Keratinocyte (primary cell): ENCODE results near the gene SLC15A5. TPM values are rescaled to one million over a fixed set of nuclear protein-coding genes. Genes with fewer than 3 reads are reported as not detected.

Source experiments
- DNase-seq: peaks from one replicate; pipeline ENCODE4 v3.0.0-alpha.2; 2011; ENCODE audit warnings: low read depth, missing footprints, low spot score
- FAIRE-seq: peaks from 2 replicates; lab custom pipeline; 2011; peaks lifted over from hg19 to GRCh38; lab: Jason Lieb, UNC
- H2AFZ ChIP-seq: 2 replicates; pipeline ENCODE4 v1.6.0; 2012; ENCODE audit warnings: low read length, control low read depth, inconsistent platforms; ENCODE audit not compliant: control insufficient read depth
- H3K27ac ChIP-seq: 2 replicates; pipeline ENCODE4 v1.5.1; 2011; ENCODE audit warnings: low read length; ENCODE audit not compliant: control insufficient read depth, insufficient read depth
- H3K27me3 ChIP-seq: 3 replicates; pipeline ENCODE4 v1.6.0; 2011; ENCODE audit warnings: low read length; ENCODE audit not compliant: control insufficient read depth, insufficient read depth; ENCODE audit errors: extremely low read depth
- H3K36me3 ChIP-seq, 2 experiments: 2 replicates in 1 of 2; 3 replicates in 1 of 2; pipeline ENCODE4 v1.5.1; 2011; ENCODE audit warnings: low read length in 2 of 2, mild to moderate bottlenecking in 1 of 2; ENCODE audit not compliant: control insufficient read depth in 2 of 2, insufficient read depth in 2 of 2; ENCODE audit errors: extremely low read depth in 1 of 2
- H3K4me1 ChIP-seq: 3 replicates; pipeline ENCODE4 v1.5.1; 2011; ENCODE audit warnings: low read length; ENCODE audit not compliant: control insufficient read depth, insufficient read depth; ENCODE audit errors: extremely low read depth
- H3K4me2 ChIP-seq: 3 replicates; pipeline ENCODE4 v1.6.0; 2011; ENCODE audit warnings: low read depth, low read length; ENCODE audit not compliant: control insufficient read depth, insufficient read depth; ENCODE audit errors: extremely low read depth
- H3K4me3 ChIP-seq, 3 experiments: fragments of 200-600 bp in 1 of 3; sonication (generic) in 1 of 3; 2 replicates in 2 of 3; 3 replicates in 1 of 3; pipeline ENCODE4 v1.5.1; 2011 to 2016; ENCODE audit warnings: low read length in 3 of 3, mild to moderate bottlenecking in 3 of 3, control low read depth in 2 of 3, inconsistent platforms in 1 of 3, low read depth in 1 of 3, mixed read lengths in 1 of 3, mixed run types in 1 of 3, moderate library complexity in 1 of 3; ENCODE audit not compliant: control insufficient read depth in 2 of 3, insufficient read depth in 2 of 3; ENCODE audit errors: extremely low read depth in 1 of 3
- H3K79me2 ChIP-seq: 2 replicates; pipeline ENCODE4 v1.6.0; 2012; ENCODE audit warnings: low read length; ENCODE audit not compliant: control insufficient read depth, insufficient read depth
- H3K9ac ChIP-seq: 3 replicates; pipeline ENCODE4 v1.6.0; 2011; ENCODE audit warnings: low read length; ENCODE audit not compliant: control insufficient read depth, insufficient read depth; ENCODE audit errors: extremely low read depth
- H3K9me1 ChIP-seq: 3 replicates; pipeline ENCODE4 v1.6.0; 2011; ENCODE audit warnings: low read length; ENCODE audit not compliant: control insufficient read depth, insufficient read depth; ENCODE audit errors: extremely low read depth
- H3K9me3 ChIP-seq: 2 replicates; pipeline ENCODE4 v1.5.1; 2012; ENCODE audit warnings: low read depth, low read length; ENCODE audit not compliant: control insufficient read depth
- H4K20me1 ChIP-seq: 3 replicates; pipeline ENCODE4 v1.6.0; 2011; ENCODE audit warnings: low read length; ENCODE audit not compliant: control insufficient read depth, insufficient read depth; ENCODE audit errors: extremely low read depth
- CTCF ChIP-seq, 3 experiments: IDR thresholded peaks in 1 of 3; conservative IDR thresholded peaks in 1 of 3; optimal IDR thresholded peaks in 1 of 3; 2 replicates in 2 of 3; 3 replicates in 1 of 3; pipeline versions ENCODE3 to v1.5.1; 2011; ENCODE audit warnings: low read length in 3 of 3, mild to moderate bottlenecking in 3 of 3, moderate library complexity in 2 of 3, control low read depth in 1 of 3, inconsistent platforms in 1 of 3; ENCODE audit not compliant: insufficient read depth in 2 of 3; ENCODE audit errors: extremely low read depth in 1 of 3
- EZH2 ChIP-seq: IDR thresholded peaks from one replicate; pipeline ENCODE4 v1.6.1; 2012; ENCODE audit warnings: inconsistent platforms, mild to moderate bottlenecking, low read length, moderate library complexity
- dilution Hi-C: fragments of 300-500 bp; cut with MboI; formaldehyde crosslinking; loops from one replicate; pipeline ENCODE4 v1.7.0; 2020; ENCODE audit warnings: low sequenced_read_pairs; ENCODE audit not compliant: extremely low pct_ligation_motif_present
- polyA plus RNA-seq, 5 experiments: library from polyadenylated mRNA; depleted of rRNA in 3 of 5; stranded (reverse) in 3 of 5; stranded (forward) in 1 of 5; unstranded in 1 of 5; fragments of >200 nt; gene quantifications; 1 replicate in 1 of 5; 2 replicates in 3 of 5; 3 replicates in 1 of 5; pipeline versions ENCODE4 v1.2.1 to v1.2.3, GENCODE V29; 2011 to 2012; ENCODE audit warnings: missing spikeins in 2 of 5, low read depth in 1 of 5, low replicate concordance in 1 of 5

The SLC15A5 gene
- polyA plus RNA-seq, 1 donor (not counting 4 experiments of a cell fraction or from before 2014, with no cell fraction given): not detected

- Histone ChIP-seq H3K4me2 (no peak overlapping the region), H4K20me1 (no peaks in the 10 kb centered on the region), H3K9ac (no peak overlapping the region), H3K9me1 (no peaks in the 10 kb centered on the region), H3K4me1 (no peaks in the 10 kb centered on the region), H3K79me2 (no peaks in the 10 kb centered on the region), H3K27me3 (no peaks in the 10 kb centered on the region), H3K36me3 (no peaks in the 10 kb centered on the region), H3K4me3 (no peak overlapping the region), H2AFZ (no peak overlapping the region), H3K27ac (no peak overlapping the region), H3K9me3 (no peaks in the 10 kb centered on the region)
- TF ChIP-seq EZH2: no peak
- no peak for TF ChIP-seq CTCF (optimal IDR thresholded peaks at IDR 0.05 in 1 of 3, IDR thresholded peaks at IDR 0.05 in 1 of 3, conservative IDR thresholded peaks at IDR 0.05 in 1 of 3; ENCODE audit: extremely low read depth in 1 of 3, insufficient read depth in 2 of 3, low read length in 3 of 3)
- dilution Hi-C loops: no loop called here
- FAIRE-seq (no peak), DNase-seq (no peak)
These were observed 93.9 kb downstream of the SLC15A5 start for GRCh38 chr12:16183541-16183940.

GRCh38 chr12:16175840-16176239 lies 101.6 kb downstream of the SLC15A5 start:
- Histone ChIP-seq H4K20me1 (no peaks in the 10 kb centered on the region), H3K4me3 (no peak overlapping the region), H3K79me2 (no peaks in the 10 kb centered on the region), H2AFZ (no peak overlapping the region), H3K27me3 (no peaks in the 10 kb centered on the region), H3K9me3 (no peaks in the 10 kb centered on the region), H3K36me3 (no peaks in the 10 kb centered on the region), H3K9ac (no peak overlapping the region), H3K27ac (no peak overlapping the region), H3K4me1 (no peaks in the 10 kb centered on the region), H3K4me2 (no peak overlapping the region), H3K9me1 (no peaks in the 10 kb centered on the region)
- DNase-seq (no peak), FAIRE-seq (no peak)
- dilution Hi-C loops: no loop called here
- TF ChIP-seq CTCF (optimal IDR thresholded peaks at IDR 0.05 in 1 of 3, IDR thresholded peaks at IDR 0.05 in 1 of 3, conservative IDR thresholded peaks at IDR 0.05 in 1 of 3; ENCODE audit: extremely low read depth in 1 of 3, insufficient read depth in 2 of 3, low read length in 3 of 3) (no peak), EZH2 (no peak)
